A549 (cell line): ENCODE measurements around the gene KDM1B.

Source experiments
- CTCF ChIP-seq: fragments of >200 bp; sonication (Bioruptor Twin); formaldehyde crosslinking; IDR thresholded peaks from 3 replicates; pipeline ENCODE4 v1.5.1; 2016
- NPAS2 ChIP-seq: fragments of 250-450 bp; sonication (Bioruptor Pico); IDR thresholded peaks from 2 replicates; pipeline ENCODE4 v1.8.0; 2022; ENCODE audit warnings: mild to moderate bottlenecking, moderate library complexity, borderline replicate concordance

GRCh38 chr6:18212231-18212630 lies 57.0 kb downstream of the KDM1B start:
- TF ChIP-seq NPAS2: no peak
- no peak for TF ChIP-seq CTCF
